HepG2 (cell line): ENCODE data around the gene ATP1A1. TPM values are rescaled to one million over a fixed set of nuclear protein-coding genes. Genes with fewer than 3 reads are reported as not detected.

Experiments
- CEBPZ ChIP-seq: IDR thresholded peaks from 2 replicates; pipeline ENCODE4 v1.6.1; 2012; ENCODE audit warnings: low read length, improper control_type of control experiment
- HIC2 ChIP-seq: sonication (generic); formaldehyde crosslinking; IDR thresholded peaks from 2 replicates; pipeline ENCODE4 v1.9.0; 2022; ENCODE audit warnings: low read depth, missing genetic modification reagents
- KIAA2018 ChIP-seq: sonication (generic); formaldehyde crosslinking; IDR thresholded peaks from 2 replicates; pipeline ENCODE4 v1.5.0; 2020; ENCODE audit warnings: mild to moderate bottlenecking, missing genetic modification reagents, borderline replicate concordance
- POLR2G ChIP-seq: fragments of 200-400 bp; formaldehyde crosslinking; IDR thresholded peaks from 2 replicates; pipeline ENCODE4 v1.6.1; 2018; ENCODE audit warnings: mild to moderate bottlenecking, low read depth, low read length, moderate library complexity
- RCOR2 ChIP-seq: IDR thresholded peaks from 2 replicates; pipeline ENCODE4 v1.6.1; 2016; ENCODE audit warnings: missing biosample characterization, missing genetic modification reagents
- REL ChIP-seq: sonication (generic); formaldehyde crosslinking; conservative IDR thresholded peaks from 2 replicates; pipeline ENCODE4 v1.8.0; 2022; ENCODE audit warnings: mild to moderate bottlenecking, missing genetic modification reagents, moderate library complexity
- TEF ChIP-seq: sonication (generic); formaldehyde crosslinking; IDR thresholded peaks from 2 replicates; pipeline ENCODE4 v1.5.0; 2020; ENCODE audit warnings: missing genetic modification reagents
- ZFY ChIP-seq: sonication (generic); formaldehyde crosslinking; IDR thresholded peaks from 2 replicates; pipeline ENCODE4 v1.4.0; 2020; ENCODE audit warnings: missing genetic modification reagents
- ZNF503 ChIP-seq: sonication (generic); formaldehyde crosslinking; IDR thresholded peaks from 2 replicates; pipeline ENCODE4 v1.4.0; 2020; ENCODE audit warnings: missing genetic modification reagents
- ZNF773 ChIP-seq: sonication (generic); formaldehyde crosslinking; IDR thresholded peaks from 2 replicates; pipeline ENCODE4 v1.4.0; 2020; ENCODE audit warnings: missing genetic modification reagents, borderline replicate concordance
- ZSCAN9 ChIP-seq: IDR thresholded peaks from 2 replicates; pipeline ENCODE4 v1.6.1; 2016; ENCODE audit warnings: borderline replicate concordance
- polyA plus RNA-seq, 8 experiments: library from polyadenylated mRNA; depleted of rRNA in 3 of 8; stranded (reverse) in 7 of 8; unstranded in 1 of 8; fragments of >200 nt; fragmentation: Illumina TruSeq in 4 of 8; extraction: Trizol in 4 of 8; gene quantifications; 2 replicates each; pipeline versions ENCODE4 v1.2.1 to v1.2.3, GENCODE V29; 2011 to 2016; ENCODE audit warnings: low read depth in 4 of 8, missing spikeins in 1 of 8, mixed read lengths in 1 of 8; ENCODE audit not compliant: insufficient read depth in 1 of 8
- total RNA-seq, 5 experiments: library from RNA; depleted of rRNA; stranded (reverse); fragments of >200 nt; fragmentation: Illumina TruSeq; extraction: Trizol; gene quantifications; 2 replicates each; pipeline ENCODE4 v1.2.3, GENCODE V29; 2016; ENCODE audit warnings: low read depth in 1 of 5

ATP1A1 gene
- total and polyA plus RNA-seq, 2 of the 13 experiments (the other 11 are each of a cell fraction or from before 2014, with no cell fraction given), result 280 to 705 TPM

GRCh38 chr1:116375887-116376728 is 3.1 kb downstream of the ATP1A1 start (continued):
- TF ChIP-seq KIAA2018 (CRISPR knock-in tag), result no peak
- TF ChIP-seq TEF (CRISPR knock-in tag), result no peak
- TF ChIP-seq RCOR2 (CRISPR knock-in tag), result no peak
- TF ChIP-seq ZNF773 (CRISPR knock-in tag), result no peak
- no peak for TF ChIP-seq CEBPZ
- peak; percentile 25; the same call in 1 of the 2 replicates for TF ChIP-seq ZSCAN9 (CRISPR knock-in tag)
- TF ChIP-seq ZFY (CRISPR knock-in tag), result peak; percentile 55
- peak; percentile 19; the same call in 1 of the 2 replicates for TF ChIP-seq ZNF503 (CRISPR knock-in tag)
- TF ChIP-seq HIC2 (CRISPR knock-in tag), result no peak
- TF ChIP-seq POLR2G, result peak; percentile 59
- no peak for TF ChIP-seq REL (CRISPR knock-in tag)
